CD4-positive, alpha-beta T cell treated with Interleukin-15 for 1 hour (primary cell): Measurements from ENCODE around the gene SCN4B.
A peak's percentile ranks its signal among the peaks of the same experiment; 100 is the strongest.

Source experiments
- DNase-seq: peaks from one replicate; pipeline ENCODE4 v3.0.0-alpha.2; 2020

SCN4B gene

DNA sequence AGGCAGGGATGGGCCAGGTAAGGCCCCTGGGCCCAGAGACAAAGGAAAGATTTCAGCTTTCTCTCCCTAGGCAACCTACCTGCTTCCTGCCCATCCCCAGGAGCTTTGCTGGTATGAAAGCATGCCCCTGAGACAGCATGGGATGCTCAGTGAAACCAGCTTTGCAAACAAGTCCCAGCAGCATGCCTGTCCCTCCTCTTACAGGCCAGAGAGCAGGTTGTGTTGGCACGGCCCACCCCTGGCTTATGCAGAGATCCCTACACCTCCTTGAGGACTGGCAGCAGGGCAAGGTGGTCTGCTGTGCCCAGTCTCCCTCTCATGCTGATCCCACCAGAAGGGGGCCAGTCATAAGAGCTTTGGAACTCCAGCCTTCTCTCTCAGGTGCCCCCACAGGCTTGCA is 3.1 kb downstream of the SCN4B start:
- no peak for DNase-seq

DNA sequence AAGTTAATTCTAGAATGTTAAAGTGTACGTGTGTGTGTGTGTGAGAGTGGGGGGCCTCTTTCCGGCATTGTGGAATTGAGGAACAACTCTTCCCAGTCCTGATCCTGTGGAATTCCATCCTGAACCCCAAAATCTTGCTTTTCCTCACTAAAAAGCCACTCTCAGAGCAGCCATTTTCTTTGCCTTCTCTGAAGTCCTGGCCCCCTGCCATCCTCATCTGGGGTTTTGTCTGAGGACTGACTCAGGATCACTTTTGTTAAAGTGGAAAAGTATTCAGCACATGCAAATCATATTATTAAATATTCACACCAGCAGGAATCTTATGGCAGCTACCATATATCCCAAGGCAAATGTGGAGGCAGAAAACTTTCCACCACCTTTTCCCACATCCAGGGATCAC is 3.8 kb downstream of the SCN4B start:
- no peak for DNase-seq

DNA sequence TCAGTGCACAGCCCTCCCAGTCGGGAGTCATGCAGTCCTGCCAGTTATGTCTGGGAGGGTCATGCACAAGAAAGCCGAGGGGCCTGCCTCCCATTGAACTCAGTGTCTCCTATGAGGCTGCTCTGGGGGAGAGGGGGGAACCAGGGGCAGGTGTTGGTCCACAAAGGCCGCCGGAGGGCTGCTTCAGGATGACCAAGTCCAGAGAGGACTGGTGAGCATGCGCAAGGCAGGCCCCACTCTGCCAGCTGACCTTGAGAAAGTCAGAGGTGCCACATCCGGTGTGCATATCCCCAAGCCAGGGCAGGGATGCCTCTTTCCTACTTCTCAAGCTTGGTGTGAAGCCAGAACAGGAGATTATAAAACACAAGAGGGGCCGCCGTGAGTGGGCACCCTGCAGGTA is 4.4 kb downstream of the SCN4B start:
- DNase-seq = no peak

DNA sequence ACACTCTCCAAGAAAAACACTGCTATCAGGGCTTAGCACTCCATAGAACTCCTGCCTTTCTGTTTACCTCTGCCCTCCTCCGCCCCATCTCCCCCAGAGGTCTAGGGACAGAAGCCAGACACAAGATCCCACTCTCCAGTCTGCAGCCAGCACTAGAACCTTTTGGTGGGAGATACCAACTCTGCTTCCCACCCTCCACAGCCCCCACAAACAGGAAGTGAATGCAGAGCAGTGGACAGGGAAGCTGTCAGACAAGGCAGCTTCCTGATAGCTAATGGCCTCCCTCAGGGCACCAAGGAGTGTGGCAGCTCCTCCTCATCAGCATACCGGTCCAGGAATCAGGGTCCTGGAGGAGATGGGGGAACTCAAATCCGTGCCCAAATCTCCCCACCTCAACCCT is 5.1 kb downstream of the SCN4B start:
- DNase-seq = no peak

DNA sequence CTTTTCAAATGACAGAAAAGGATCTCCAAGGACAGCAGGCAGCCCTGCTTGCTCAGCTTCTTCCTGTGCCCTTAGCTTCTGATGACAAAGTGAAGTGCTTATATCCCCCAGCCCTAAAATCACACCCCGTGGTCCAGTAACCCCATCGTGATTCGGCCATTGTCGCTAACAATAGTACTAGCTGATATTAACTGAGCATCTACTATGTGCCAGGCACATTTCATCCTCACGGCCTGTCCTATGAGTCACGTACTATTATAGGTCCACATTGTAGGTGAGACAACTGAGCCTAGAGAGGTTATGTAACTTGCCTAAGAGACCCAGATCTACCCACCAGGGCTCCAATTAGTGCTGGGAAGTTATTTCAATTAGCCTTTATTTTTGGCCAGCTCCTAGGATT is 6.1 kb downstream of the SCN4B start:
- DNase-seq = no peak

DNA sequence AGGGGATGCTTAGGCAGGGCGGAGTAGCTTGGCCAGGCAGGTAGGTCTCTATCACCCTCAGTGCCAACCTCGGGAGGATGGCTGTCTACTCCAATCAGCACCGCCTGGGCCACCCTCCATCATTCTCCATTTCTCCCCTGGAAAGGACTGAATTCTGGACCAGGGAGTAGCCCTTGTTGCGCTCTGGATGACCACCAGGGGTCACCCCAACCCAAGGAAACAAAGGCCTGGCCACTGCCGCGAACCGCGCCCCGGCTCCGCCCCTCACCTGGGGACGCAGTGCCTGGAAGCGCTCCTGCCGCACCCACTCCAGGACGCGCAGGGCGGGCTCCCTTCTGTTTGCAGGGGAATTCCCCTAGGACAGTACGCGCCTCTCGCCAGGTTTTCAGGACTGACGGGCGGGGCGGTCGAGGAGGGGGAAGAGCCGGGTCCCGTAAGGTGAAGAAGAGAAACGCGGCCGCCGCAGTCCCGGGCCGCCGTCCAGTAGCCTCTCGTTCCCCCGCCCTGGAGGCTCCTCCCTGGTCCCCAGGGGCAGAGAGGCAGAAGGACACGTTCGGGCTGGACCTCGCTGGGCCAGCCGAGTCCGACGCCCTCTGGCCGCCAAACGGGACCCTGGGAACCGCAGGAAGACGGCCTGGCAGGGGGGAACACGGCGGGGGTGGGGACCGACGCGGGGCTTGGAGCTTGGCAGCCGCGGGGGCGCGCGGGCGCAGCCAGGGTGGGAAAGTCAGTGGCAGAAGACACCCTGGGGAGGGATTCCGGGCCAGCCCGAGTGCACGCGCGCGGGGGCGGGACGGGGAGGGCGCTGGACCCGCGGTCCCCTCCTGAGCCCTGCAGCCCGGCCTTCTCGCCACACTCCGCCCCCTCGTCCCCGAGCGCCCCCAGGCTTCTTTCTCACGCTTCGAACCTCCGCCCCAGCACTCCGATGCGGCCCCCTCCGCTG is 7.1 kb downstream of the SCN4B start:
- DNase-seq = peak; percentile 81

DNA sequence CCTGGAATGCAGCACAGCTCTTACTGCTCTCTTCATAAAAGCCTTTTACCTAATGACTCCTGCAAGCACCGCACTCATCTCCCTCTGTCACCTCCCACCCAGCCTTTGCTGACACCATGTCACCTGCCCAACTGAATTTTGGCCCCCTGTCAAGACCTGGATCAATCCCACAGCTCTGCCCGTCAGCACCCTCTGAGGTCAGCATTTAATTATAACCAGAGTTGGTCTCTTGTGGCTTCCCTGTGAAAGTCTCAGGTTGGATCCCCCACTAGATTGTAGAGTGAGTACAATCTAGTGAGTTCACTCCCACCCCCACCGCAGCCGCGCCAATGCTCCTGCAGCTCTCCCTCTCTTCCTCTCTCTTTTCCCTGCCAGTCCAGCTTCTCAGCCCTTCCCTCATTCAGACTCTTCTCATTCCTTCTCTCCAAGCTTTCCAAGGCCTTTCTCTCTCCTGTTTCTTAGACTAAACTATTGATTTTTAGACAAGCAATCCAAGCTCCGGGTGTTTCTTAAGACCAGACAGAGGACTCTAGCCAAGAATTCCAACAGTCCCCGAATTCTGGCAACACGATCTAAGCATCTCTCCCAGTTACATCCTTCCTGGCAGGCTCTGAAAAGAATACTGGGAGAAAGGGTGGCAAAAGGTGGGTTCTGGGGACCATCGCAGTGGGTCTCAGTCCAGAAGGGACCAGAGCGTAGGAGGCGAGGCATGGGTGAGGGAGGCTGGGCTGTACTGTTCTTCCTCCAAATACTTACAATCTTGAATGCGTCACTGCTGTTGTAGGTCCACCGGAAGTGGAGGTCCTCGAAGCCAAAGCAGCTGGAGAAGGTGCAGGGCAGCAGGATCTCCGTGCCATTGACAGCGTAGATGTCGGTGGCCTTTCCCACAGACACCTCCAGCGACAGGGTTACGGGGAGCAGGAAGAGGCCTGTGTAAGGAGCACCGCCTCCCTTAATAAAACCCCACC is 8.0 kb downstream of the SCN4B start:
- DNase-seq = no peak

DNA sequence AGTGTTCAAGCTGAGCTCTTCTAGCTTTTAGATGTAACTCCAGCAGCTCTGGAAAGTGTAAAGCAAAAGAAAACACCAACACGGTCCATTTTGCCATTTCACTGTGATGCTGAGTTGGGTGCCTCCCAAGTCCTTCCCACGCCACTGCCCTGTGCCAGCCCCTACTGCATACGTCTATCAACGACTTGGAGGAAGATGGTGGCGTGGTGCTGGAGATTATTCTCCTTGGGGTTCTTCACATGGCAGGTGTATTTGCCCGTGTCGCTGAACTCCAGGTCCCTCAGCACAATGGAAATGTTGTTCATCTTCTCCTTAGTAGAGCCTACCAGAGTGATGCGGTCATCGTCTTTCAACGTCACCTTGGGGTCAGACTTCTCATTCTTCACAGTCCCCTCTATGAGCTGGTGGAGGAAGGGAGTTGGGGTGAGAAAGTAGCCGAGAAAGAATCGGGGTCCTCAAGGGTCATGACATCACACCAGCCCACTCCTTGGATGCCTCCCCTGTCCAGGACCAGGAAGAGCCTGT is 8.9 kb downstream of the SCN4B start:
- DNase-seq = no peak

DNA sequence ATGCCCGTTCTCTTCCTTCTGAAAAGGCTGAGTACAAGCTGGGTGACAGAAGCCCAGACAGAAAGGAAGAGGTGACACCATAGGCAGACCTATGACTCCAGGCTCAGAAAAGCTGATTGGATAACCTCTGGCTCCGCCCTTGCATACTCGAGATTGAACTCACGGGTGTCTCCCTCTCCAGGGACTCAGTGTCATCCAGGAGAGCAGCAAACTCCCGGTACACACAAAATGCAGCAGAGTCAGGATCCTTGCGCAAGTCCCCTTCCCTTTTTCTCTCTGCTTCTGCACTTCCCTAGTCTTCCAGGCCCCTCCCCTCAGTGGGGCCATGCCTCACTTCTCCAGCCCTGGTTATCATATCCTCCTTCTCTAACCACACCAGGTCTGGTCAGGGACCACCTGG is 9.8 kb downstream of the SCN4B start:
- DNase-seq = peak; percentile 76

DNA sequence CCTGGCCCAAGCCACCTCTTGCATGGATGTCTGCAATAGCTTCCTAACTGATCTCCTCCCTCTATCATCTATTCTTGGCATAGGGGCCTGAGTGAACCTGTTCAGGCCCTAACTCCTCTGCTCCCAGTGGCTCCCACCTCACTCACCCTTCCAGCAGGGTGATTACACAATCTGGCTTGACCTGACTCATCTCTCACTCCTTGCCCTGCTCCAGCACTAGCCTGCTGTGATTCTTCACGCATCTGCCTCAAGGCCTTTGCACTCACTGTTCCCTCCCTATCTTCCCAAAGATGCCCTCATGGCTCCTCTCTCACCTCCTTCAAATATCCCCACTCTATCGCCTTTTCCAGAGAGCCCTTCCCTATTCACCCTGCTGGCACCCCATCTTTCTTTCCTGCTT is 10.5 kb downstream of the SCN4B start:
- peak; percentile 38 for DNase-seq

DNA sequence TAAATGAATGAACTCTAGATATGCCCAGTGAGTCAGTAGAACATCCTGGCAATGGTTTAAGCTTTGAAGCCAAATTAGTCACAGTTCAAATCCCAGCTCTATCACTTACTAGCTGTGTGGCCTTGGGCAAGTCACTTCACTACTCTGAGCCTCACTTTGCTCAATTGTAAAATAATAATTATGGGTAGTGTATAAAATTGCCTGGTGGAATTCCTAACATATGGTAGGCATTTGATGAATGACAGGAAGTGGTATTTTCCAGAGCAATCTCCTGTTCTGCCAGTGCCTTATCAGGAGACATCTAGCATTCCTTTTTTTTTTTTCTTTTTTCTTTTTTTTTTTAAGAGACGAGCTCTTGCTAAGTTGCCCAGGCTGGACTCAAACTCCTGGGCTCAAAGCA is 13.0 kb downstream of the SCN4B start:
- no peak for DNase-seq

DNA sequence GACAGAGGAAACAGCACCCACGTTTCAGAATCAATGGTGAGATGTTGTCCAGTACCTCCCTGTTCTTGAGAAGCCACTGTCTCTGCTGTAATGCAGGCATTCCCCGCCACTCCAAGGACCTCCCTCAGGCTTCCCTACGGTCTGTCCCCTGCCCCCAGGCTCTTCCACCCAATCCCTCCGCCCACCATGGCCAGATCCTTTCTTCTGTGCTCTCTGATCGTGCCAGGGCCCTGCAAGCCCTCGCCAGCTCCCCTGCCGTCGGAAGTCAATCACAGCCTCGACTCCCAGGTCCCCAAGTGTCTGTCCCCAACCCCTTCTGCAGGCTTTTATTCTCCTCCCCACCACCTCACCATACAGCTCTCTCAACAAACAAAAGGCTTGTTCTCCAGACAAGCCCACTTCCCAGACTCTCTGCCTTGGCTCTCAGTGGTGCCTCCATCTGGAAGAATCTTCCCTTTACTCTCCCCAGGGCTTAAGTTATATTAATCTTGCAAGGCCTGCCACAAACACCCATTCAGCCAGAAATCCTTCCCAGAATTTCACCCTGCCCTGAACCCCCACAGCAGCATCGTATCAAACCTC is 13.7 kb downstream of the SCN4B start:
- no peak for DNase-seq

DNA sequence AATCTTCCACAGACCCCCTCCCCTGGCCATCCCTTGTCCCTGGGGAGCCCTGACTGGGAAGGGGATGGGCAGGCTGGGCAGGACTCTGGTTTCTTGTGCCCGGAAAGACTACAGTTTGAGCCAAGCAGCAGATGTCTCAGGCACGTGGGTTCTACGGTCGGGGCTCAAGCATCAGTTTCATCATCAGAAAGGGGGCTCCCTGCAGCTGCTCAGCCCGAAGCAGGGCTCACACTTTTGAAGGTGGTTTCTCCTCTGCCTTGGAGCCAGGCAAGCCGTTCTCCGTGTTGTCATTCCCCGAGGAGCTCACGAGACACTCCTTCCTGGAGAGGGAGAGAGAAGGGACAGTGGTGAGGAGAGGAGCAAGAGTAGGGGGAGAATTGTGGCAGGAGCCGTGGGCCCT is 15.8 kb downstream of the SCN4B start:
- no peak for DNase-seq

DNA sequence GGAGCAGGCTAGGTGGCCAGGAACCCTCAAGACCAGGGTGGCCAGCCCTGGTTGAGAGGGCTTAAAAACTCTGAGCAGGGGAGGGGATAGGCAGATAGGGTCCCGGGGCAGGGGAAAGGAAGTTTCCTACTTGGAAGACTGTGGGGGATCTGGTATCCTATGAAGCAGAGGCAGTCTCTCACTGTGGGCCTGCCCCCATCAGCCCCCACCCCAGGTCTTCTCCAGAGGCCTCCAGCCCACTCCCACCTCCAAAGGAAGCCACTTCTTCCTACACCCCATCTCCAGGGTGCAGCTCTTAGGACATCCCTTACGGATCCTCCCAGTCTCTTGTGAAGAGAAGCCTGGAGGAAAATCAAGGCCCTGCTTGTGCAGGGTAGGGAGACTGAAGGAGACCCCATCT is 16.3 kb downstream of the SCN4B start:
- no peak for DNase-seq

DNA sequence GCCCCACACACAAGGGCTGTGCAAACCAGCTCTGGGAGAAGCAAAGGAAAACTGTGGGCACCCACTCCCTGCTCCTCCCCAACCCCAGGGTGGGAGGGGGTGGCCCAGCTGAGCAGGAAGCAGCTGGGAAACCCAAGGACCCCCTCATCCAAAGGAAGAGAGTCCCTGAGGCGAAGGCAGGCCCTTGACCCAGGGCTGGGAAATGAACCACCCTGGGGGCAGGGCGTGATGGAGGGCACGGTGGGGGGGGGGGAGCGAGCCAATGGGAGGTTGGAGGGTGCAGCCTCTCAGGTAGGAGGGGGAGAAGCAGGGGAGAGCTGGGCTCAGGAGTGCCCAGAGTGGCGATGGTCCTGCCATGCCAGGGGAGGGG is 16.8 kb downstream of the SCN4B start:
- no peak for DNase-seq

DNA sequence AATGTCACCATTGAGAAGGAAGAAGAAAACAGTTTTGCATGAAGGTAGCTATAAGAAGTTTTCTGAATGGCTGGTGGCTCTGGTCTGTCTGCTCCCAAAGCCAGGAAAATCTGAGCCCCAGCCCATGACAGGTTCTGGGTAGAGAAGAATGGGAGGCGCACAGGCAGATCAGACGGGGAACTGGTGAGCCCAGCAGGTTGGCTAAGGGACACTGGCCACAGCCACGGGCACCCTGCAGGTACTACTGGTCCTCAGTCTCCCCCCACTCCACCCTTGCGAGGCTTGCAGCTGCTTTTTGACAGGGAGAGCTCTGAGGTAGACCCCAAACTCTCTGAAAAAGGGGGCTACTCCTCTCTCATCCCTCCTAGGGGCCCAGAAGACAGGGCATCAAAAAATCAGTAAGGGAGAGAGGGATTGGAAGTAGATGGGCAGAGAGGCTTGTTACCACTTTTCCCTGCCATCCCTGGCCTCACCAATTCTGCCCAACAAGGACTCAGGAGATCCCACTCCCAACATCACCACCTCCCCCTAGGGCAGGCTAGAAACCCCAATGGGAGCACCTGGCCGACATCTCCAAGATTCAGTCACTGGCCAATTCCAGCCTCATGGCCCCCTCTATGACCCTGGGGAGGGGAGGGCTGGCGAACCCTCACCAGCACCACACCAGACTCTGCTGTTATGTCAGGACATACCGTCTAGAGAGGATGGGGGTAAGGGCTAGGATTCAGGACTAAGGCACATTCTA is 17.4 kb downstream of the SCN4B start:
- DNase-seq = no peak

DNA sequence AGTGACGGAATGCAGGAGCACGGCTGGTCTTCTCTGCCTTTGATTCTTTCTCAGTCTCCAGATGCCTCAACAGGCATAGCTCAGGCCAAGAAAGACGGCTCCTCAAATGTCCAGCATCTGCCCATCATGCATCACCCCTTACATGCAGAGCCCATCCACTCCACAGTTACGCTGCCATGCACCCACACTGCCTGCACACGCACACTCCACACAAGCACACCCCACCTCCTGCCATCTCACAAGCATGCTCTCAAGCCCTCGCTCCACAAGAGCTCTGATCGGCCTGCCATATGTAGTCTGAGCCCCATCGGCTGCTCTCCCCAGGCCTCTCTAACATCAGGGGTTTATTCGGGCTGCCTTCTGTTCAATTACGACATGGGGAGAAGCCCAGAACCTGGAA is 18.8 kb downstream of the SCN4B start:
- DNase-seq = no peak

DNA sequence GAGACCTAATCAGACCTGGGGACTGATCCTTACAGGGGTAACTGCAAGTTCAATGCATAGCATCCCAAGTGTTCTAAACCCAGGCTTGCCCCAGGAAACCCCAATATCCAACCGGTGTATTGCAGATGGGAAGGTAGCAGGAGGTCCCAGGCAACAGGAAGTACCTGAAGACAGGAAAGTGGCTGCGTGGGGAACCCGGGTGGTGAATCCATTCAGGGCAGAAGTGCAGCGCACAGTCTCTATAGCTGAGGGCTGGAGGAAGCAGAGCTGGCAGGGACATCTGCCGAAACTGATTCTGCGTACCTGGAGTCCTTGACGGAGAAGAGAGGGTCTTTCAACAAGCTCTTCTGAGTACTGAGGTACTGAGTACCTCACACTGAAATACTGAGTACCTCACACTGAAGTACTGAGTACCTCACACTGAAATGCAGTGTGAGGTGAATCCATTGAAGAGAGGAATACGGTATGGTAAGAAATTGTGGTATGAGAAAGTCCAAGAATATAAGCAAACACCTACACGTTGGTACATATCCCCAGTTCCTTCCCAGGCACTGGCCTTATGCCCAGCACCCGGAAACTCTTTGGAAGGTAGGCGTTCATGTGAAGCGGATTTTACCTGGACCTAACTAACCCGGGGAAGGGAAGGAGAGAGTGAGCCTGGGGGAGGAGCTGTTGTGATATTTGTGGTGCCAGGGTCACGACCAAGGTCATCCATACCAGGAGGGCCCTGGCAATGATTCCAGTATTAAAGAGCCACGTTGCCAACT is 20.1 kb downstream of the SCN4B start:
- no peak for DNase-seq

DNA sequence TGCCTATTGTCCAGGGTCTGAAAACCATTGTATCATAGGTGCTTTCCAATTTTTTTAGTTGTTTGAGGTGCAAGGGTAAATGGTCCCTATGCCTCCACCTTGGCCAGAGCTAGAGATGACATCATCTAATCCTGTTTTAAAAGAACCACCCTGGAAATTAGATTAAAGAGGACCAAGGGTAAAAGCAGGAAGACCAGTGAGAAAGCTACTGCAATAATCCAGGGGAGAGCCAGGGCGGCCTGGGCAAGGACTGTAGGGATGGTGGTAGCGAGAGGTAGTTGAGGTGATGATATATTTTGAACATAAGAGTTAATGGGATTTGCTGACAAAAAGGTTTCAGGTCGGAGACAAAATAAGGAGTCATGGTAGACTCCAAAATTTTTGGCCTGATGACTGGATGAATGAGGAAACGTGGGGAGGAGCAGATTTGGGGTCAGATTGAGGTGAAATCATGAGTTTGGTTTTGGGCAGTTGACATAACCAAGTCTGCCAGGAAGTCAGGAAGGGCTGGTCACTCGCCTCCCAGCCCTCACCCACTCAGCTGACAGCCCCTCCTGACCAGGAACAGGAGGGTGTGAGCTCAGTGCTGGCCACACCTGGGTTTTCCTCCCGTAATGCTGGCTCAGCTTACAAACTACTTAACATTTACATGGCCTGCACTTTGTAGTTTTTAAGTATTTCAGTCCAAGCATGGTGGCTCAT is 23.0 kb downstream of the SCN4B start:
- no peak for DNase-seq

DNA sequence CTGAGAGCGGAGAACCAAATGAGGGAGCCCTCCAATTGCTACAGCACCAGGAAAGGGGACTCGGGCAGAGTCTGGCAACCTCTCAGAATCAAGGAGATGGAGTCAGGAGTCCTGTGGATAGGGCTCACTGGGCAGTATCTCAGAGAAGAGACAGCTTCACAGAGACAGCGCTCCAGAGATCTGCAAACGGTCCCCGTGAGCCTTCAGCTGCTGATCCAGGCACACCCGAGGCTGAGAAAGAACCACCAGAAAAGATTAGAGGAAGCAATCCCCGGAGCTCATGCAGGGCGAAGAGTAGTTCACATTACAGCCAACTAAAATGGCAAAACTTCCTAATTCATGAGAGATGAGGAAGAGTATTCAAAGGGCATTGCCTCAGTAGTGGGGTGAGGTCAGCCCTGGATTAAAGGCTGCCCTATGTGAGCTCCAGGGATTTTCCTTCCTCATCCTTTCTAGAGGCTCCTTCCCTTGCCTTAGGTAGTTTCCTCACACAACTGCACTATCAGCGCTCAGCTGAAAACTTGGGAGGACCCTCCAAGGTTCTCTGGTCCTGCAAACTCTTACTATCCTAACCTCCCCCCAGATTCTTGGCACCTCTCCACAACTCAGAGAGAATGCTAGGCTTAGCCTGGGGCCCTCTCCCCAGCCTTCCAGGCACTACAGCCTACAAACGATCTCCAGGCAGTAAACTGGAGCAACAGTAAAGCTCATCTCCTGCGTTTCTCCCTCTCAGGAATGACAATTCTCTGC is 23.7 kb downstream of the SCN4B start:
- DNase-seq = no peak
